Neutrophil (primary cell): ENCODE data around the gene PPARA.

Experiments used
- H3K27ac ChIP-seq: fragments of 200-600 bp; sonication (generic); 2 replicates; pipeline ENCODE4 v1.5.1; 2016; ENCODE audit warnings: mild to moderate bottlenecking, moderate library complexity
- H3K27me3 ChIP-seq: fragments of 200-600 bp; sonication (generic); 2 replicates; pipeline ENCODE4 v1.6.0; 2016; ENCODE audit warnings: mild to moderate bottlenecking
- H3K36me3 ChIP-seq: fragments of 200-600 bp; sonication (generic); 2 replicates; pipeline ENCODE4 v1.5.1; 2017
- H3K4me1 ChIP-seq, 2 experiments: fragments of 200-600 bp in 1 of 2; sonication (generic) in 1 of 2; 1 replicate in 1 of 2; 2 replicates in 1 of 2; pipeline versions ENCODE4 v1.5.1 to v1.6.1; 2013 to 2016; ENCODE audit warnings: low read depth in 1 of 2, low read length in 1 of 2, mild to moderate bottlenecking in 1 of 2, moderate library complexity in 1 of 2; ENCODE audit not compliant: control insufficient read depth in 1 of 2, insufficient read depth in 1 of 2
- H3K4me3 ChIP-seq, 2 experiments: fragments of 200-600 bp in 1 of 2; sonication (generic) in 1 of 2; 1 replicate in 1 of 2; 2 replicates in 1 of 2; pipeline ENCODE4 v1.5.1; 2013 to 2016; ENCODE audit warnings: low read depth in 1 of 2, low read length in 1 of 2, mild to moderate bottlenecking in 1 of 2, moderate library complexity in 1 of 2
- H3K9me3 ChIP-seq: fragments of 200-600 bp; sonication (generic); 2 replicates; pipeline ENCODE4 v1.5.1; 2016
- CTCF ChIP-seq: fragments of 200-600 bp; sonication (generic); IDR thresholded peaks from 2 replicates; pipeline ENCODE4 v1.5.1; 2016; ENCODE audit warnings: antibody characterized with exemption

The PPARA gene

GRCh38 chr22:46172522-46173110 lies 22.3 kb downstream of the PPARA start:
- Histone ChIP-seq H3K4me3 (no peak overlapping the region), H3K4me1 (no peaks in the 10 kb centered on the region), H3K9me3 (no peaks in the 10 kb centered on the region), H3K27me3 (no peaks in the 10 kb centered on the region), H3K27ac (no peak overlapping the region), H3K36me3 (no peaks in the 10 kb centered on the region)
- TF ChIP-seq CTCF = no peak

- Histone ChIP-seq H3K4me1 (no peaks in the 10 kb centered on the region), H3K27ac (no peak overlapping the region), H3K36me3 (no peaks in the 10 kb centered on the region), H3K9me3 (no peaks in the 10 kb centered on the region), H3K4me3 (no peak overlapping the region), H3K27me3 (no peaks in the 10 kb centered on the region)
- no peak for TF ChIP-seq CTCF
These were observed 22.8 kb downstream of the PPARA start for GRCh38 chr22:46173152-46173551.

- H3K27me3 ChIP-seq = no peaks in the 10 kb centered on the region
- no peak for TF ChIP-seq CTCF
- no peaks in the 10 kb centered on the region for H3K4me1 ChIP-seq
- H3K4me3 ChIP-seq = no peak overlapping the region
- no peaks in the 10 kb centered on the region for H3K36me3 ChIP-seq
- H3K9me3 ChIP-seq = peaks cover 10% of the 10 kb centered on the region
- H3K27ac ChIP-seq = no peak overlapping the region
These were observed 25.3 kb downstream of the PPARA start for GRCh38 chr22:46175631-46176030.

- Histone ChIP-seq H3K9me3 (peaks cover 17% of the 10 kb centered on the region), H3K27ac (no peak overlapping the region), H3K4me3 (no peak overlapping the region), H3K4me1 (no peaks in the 10 kb centered on the region), H3K36me3 (no peaks in the 10 kb centered on the region), H3K27me3 (no peaks in the 10 kb centered on the region)
- no peak for TF ChIP-seq CTCF
These were observed 26.2 kb downstream of the PPARA start for GRCh38 chr22:46176508-46177003.

GRCh38 chr22:46178755-46179505 lies 28.6 kb downstream of the PPARA start:
- Histone ChIP-seq H3K36me3 (no peaks in the 10 kb centered on the region), H3K9me3 (peaks cover 17% of the 10 kb centered on the region)
- no peak for TF ChIP-seq CTCF

More at GRCh38 chr22:46178755-46179505, 28.6 kb downstream of the PPARA start:
- no peak overlapping the region for H3K4me3 ChIP-seq
- H3K27me3 ChIP-seq = no peaks in the 10 kb centered on the region
- no peak overlapping the region for H3K27ac ChIP-seq
- H3K4me1 ChIP-seq = no peaks in the 10 kb centered on the region
